GM23338 (cell line): ENCODE measurements around the gene CUX1.

Experiments
- CREB1 ChIP-seq: fragments of 250-450 bp; sonication (Bioruptor Pico); IDR thresholded peaks from 2 replicates; pipeline ENCODE4 v1.5.0; 2020; ENCODE audit warnings: low read depth, mild to moderate bottlenecking, moderate library complexity
- EZH2 ChIP-seq: fragments of 200-600 bp; sonication (generic); IDR thresholded peaks from one replicate; pipeline ENCODE4 v1.8.0; 2017; ENCODE audit warnings: antibody characterized with exemption, mild to moderate bottlenecking, low read depth; ENCODE audit not compliant: unreplicated experiment
- EZH2phosphoT487 ChIP-seq: fragments of 200-600 bp; sonication (generic); IDR thresholded peaks from one replicate; pipeline ENCODE4 v1.8.1; 2018; ENCODE audit warnings: antibody characterized with exemption; ENCODE audit not compliant: unreplicated experiment
- NANOG ChIP-seq: IDR thresholded peaks from 2 replicates; pipeline ENCODE4 v1.6.1; 2016; ENCODE audit warnings: antibody characterized with exemption, borderline replicate concordance
- POLR2AphosphoS5 ChIP-seq: IDR thresholded peaks from 2 replicates; pipeline ENCODE4 v1.6.1; 2016; ENCODE audit warnings: antibody characterized with exemption, low read depth
- ZNF114 ChIP-seq: fragments of 250-450 bp; sonication (Bioruptor Pico); IDR thresholded peaks from 2 replicates; pipeline ENCODE4 v1.5.0; 2020; ENCODE audit warnings: mild to moderate bottlenecking, moderate library complexity
- TF ChIP-seq, protein P1 (sequence below), 2 experiments: fragments of 200-600 bp in 1 of 2; sonication (generic) in 1 of 2; conservative IDR thresholded peaks; 2 replicates each; pipeline versions ENCODE4 v1.5.1 to v1.6.1; 2016 to 2017; ENCODE audit warnings: antibody characterized with exemption in 2 of 2, low read depth in 2 of 2, mild to moderate bottlenecking in 2 of 2, moderate library complexity in 1 of 2
- TF ChIP-seq, protein P2 (sequence below): IDR thresholded peaks from one replicate; pipeline ENCODE4 v1.6.1; 2018; ENCODE audit warnings: antibody characterized with exemption; ENCODE audit not compliant: unreplicated experiment

DNA sequence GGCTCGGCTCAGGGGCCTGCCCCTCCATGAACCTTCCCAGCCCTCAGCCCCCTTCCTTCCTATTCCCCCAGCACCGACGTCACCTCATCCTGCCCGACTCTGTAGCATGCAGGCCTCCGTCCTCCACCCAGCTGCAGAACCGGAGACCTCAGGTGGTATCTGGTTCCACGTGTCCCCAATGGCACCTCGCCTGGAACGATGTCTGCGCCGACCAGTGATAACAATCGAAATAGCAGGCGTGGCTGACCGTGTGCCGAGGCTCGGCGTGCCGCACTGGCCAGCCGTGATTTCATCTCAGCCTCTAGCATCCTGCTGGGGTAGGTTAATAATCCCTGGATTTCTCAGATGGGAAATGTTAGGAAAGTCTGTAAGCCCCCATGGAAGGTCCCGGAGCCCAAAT lies 171.7 kb downstream of the CUX1 start:
- TF ChIP-seq, protein P1, sequence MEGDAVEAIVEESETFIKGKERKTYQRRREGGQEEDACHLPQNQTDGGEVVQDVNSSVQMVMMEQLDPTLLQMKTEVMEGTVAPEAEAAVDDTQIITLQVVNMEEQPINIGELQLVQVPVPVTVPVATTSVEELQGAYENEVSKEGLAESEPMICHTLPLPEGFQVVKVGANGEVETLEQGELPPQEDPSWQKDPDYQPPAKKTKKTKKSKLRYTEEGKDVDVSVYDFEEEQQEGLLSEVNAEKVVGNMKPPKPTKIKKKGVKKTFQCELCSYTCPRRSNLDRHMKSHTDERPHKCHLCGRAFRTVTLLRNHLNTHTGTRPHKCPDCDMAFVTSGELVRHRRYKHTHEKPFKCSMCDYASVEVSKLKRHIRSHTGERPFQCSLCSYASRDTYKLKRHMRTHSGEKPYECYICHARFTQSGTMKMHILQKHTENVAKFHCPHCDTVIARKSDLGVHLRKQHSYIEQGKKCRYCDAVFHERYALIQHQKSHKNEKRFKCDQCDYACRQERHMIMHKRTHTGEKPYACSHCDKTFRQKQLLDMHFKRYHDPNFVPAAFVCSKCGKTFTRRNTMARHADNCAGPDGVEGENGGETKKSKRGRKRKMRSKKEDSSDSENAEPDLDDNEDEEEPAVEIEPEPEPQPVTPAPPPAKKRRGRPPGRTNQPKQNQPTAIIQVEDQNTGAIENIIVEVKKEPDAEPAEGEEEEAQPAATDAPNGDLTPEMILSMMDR (conservative IDR thresholded peaks at IDR 0.05; ENCODE audit: low read depth in 2 of 2), result no peak
- TF ChIP-seq EZH2phosphoT487, result no peak
- TF ChIP-seq, protein P2, sequence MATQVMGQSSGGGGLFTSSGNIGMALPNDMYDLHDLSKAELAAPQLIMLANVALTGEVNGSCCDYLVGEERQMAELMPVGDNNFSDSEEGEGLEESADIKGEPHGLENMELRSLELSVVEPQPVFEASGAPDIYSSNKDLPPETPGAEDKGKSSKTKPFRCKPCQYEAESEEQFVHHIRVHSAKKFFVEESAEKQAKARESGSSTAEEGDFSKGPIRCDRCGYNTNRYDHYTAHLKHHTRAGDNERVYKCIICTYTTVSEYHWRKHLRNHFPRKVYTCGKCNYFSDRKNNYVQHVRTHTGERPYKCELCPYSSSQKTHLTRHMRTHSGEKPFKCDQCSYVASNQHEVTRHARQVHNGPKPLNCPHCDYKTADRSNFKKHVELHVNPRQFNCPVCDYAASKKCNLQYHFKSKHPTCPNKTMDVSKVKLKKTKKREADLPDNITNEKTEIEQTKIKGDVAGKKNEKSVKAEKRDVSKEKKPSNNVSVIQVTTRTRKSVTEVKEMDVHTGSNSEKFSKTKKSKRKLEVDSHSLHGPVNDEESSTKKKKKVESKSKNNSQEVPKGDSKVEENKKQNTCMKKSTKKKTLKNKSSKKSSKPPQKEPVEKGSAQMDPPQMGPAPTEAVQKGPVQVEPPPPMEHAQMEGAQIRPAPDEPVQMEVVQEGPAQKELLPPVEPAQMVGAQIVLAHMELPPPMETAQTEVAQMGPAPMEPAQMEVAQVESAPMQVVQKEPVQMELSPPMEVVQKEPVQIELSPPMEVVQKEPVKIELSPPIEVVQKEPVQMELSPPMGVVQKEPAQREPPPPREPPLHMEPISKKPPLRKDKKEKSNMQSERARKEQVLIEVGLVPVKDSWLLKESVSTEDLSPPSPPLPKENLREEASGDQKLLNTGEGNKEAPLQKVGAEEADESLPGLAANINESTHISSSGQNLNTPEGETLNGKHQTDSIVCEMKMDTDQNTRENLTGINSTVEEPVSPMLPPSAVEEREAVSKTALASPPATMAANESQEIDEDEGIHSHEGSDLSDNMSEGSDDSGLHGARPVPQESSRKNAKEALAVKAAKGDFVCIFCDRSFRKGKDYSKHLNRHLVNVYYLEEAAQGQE, result no peak
- TF ChIP-seq POLR2AphosphoS5, result no peak
- no peak for TF ChIP-seq EZH2
- no peak for TF ChIP-seq CREB1 (CRISPR knock-in tag)
- no peak for TF ChIP-seq NANOG
- TF ChIP-seq ZNF114 (CRISPR knock-in tag), result no peak
